ENCODE results near the gene TSPAN5. TPM values are rescaled to one million over a fixed set of nuclear protein-coding genes. Genes with fewer than 3 reads are reported as not detected.

Gene TSPAN5
- total RNA-seq, 1 donor from 2014 or later = 46.7 TPM

GRCh38 chr4:98645527-98645926 lies 12.9 kb downstream of the TSPAN5 start:
- no peak for DNase-seq (ENCODE audit: low read depth, low spot score)

- no peak for DNase-seq (ENCODE audit: low read depth, low spot score)
Observed at GRCh38 chr4:98643755-98644154, 14.7 kb downstream of the TSPAN5 start.

- no peak for DNase-seq (ENCODE audit: low read depth, low spot score)
Observed at GRCh38 chr4:98642991-98643426, 15.4 kb downstream of the TSPAN5 start.

- DNase-seq (ENCODE audit: low read depth, low spot score) = no peak
Observed at GRCh38 chr4:98641906-98642668, 16.3 kb downstream of the TSPAN5 start.

- DNase-seq (ENCODE audit: low read depth, low spot score) = no peak
Observed at GRCh38 chr4:98641376-98641775, 17.0 kb downstream of the TSPAN5 start.

- no peak for DNase-seq (ENCODE audit: low read depth, low spot score)
Observed at GRCh38 chr4:98639523-98639922, 18.9 kb downstream of the TSPAN5 start.

GRCh38 chr4:98639108-98639507 lies 19.3 kb downstream of the TSPAN5 start:
- DNase-seq (ENCODE audit: low read depth, low spot score) = no peak

GRCh38 chr4:98638661-98639060 lies 19.8 kb downstream of the TSPAN5 start:
- DNase-seq (ENCODE audit: low read depth, low spot score) = no peak

- no peak for DNase-seq (ENCODE audit: low read depth, low spot score)
Observed at GRCh38 chr4:98634061-98634460, 24.4 kb downstream of the TSPAN5 start.

GRCh38 chr4:98633159-98633558 lies 25.3 kb downstream of the TSPAN5 start:
- DNase-seq (ENCODE audit: low read depth, low spot score) = no peak

- DNase-seq (ENCODE audit: low read depth, low spot score) = no peak
Observed at GRCh38 chr4:98632258-98632657, 26.2 kb downstream of the TSPAN5 start.

GRCh38 chr4:98631506-98631905 lies 26.9 kb downstream of the TSPAN5 start:
- DNase-seq (ENCODE audit: low read depth, low spot score) = no peak

GRCh38 chr4:98630737-98631454 lies 27.5 kb downstream of the TSPAN5 start:
- no peak for DNase-seq (ENCODE audit: low read depth, low spot score)

- no peak for DNase-seq (ENCODE audit: low read depth, low spot score)
Observed at GRCh38 chr4:98627531-98628257, 30.7 kb downstream of the TSPAN5 start.

- peak; percentile 67 for DNase-seq (ENCODE audit: low read depth, low spot score)
Observed at GRCh38 chr4:98626350-98626749, 32.1 kb downstream of the TSPAN5 start.

GRCh38 chr4:98625920-98626319 lies 32.5 kb downstream of the TSPAN5 start:
- DNase-seq (ENCODE audit: low read depth, low spot score) = no peak

- no peak for DNase-seq (ENCODE audit: low read depth, low spot score)
Observed at GRCh38 chr4:98625399-98625798, 33.0 kb downstream of the TSPAN5 start.

GRCh38 chr4:98624642-98625041 lies 33.8 kb downstream of the TSPAN5 start:
- DNase-seq (ENCODE audit: low read depth, low spot score) = no peak

- no peak for DNase-seq (ENCODE audit: low read depth, low spot score)
Observed at GRCh38 chr4:98624144-98624543, 34.3 kb downstream of the TSPAN5 start.

GRCh38 chr4:98623126-98623802 lies 35.1 kb downstream of the TSPAN5 start:
- no peak for DNase-seq (ENCODE audit: low read depth, low spot score)

- DNase-seq (ENCODE audit: low read depth, low spot score) = no peak
Observed at GRCh38 chr4:98620087-98620784, 38.2 kb downstream of the TSPAN5 start.

All from pulmonary artery endothelial cell (primary cell).